Embryonic facial prominence (tissue), 1 donor: ENCODE measurements around the gene DOC2B.
"Not testable (repeated sequence)": the region's sequence is repeated elsewhere in the genome, so short reads cannot be mapped to it uniquely, and the experiment has no call there.

Experiments used
- DNase-seq: peaks from one replicate; pipeline ENCODE4 v3.0.0-alpha.2; 2016; ENCODE audit errors: extremely low spot score

The DOC2B gene

DNA sequence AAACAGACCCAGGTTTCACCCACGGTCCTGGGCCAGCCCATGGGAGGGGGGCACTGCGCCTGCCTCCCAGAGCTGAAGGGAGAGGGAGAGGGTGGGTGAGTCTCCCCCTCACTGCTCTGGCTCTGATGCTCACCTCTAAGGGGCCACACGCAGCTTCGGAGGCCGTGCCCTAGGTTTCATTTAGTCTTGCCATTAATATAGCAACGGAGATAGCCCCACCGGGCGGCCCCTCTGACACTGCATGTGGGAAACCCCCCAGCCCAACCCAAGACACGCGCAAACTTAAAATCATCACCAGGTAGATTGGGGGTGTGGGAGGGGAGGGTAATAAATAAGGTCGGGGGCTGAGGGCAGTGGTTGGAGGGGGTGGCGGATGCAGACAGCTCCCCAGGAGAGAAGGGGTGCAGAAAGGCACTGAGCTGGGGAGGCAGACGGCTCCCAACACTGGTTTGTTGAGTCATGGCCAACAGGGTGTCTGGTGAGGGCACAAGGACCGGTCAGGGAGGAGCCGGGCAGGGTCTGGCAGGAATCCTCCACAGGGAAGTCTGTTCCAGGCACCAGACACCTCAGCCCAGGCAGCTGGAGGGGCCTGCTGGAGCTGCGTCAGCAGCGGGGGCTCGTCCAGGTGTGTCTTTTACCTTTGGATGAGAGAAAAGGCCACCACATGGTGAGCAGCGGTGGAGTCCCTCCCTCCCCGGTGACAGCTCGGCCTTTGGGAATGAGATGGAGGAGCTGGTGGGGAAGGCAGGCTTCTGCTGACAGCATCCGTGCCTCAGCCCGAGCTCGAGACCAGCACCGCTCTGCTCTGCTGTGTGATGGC is 32.0 kb upstream of the DOC2B start:
- DNase-seq: no peak

- no peak for DNase-seq
These were observed 29.0 kb upstream of the DOC2B start for GRCh38 chr17:210402-210801.

- no peak for DNase-seq
These were observed 27.0 kb upstream of the DOC2B start for GRCh38 chr17:208429-208828.

GRCh38 chr17:207775-208174 is 26.3 kb upstream of the DOC2B start:
- no peak for DNase-seq

- no peak for DNase-seq
These were observed 25.6 kb upstream of the DOC2B start for GRCh38 chr17:206941-207560.

GRCh38 chr17:206484-206883 is 25.0 kb upstream of the DOC2B start:
- DNase-seq: not testable (repeated sequence)

DNA sequence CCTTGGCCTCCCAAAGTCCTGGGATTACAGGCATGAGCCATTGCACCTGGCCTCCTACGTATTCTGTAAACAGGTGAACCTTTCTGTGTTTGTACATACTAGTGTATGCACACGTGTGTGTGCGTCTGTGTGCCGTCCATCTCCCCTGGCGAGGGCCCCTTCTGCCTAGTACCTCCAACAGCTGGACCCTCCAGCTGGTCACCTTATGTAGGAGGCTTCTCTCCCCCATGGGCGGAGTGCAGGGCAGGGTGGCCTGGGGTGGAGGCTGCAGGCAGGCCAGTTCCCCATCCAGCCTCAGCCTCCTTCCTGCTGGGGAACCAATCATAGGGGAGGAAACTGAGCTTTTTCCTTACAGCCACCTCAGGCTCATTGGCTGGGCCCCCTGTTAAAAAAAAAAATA is 24.4 kb upstream of the DOC2B start:
- no peak for DNase-seq

DNA sequence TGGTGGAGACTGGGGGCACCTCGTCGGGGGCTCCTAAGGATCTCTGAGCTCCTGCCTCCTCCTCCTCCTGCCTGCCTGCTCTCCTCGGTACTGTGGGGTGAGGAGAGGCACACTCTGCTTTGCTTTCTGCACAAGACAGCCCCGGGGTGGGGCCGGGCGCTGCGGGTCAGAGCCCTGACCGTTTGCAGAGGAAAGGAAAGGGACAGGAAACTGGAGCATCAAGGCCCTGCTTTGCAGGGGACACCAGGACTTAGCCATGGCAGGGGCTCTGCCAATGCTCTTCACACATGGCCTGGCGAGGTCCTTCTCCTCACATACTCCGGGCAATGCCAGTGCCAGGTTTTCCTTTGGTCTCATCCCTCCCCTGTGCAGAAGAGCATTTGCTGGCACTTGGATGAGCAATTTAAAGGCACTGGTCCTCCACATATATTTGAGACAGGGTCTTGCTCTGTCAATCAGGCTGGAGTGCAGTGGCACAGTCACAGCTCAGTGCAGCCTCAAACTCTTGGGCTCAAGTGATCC is 23.8 kb upstream of the DOC2B start:
- DNase-seq: no peak

GRCh38 chr17:204427-205147 is 23.1 kb upstream of the DOC2B start:
- no peak for DNase-seq

GRCh38 chr17:202501-202951 is 21.1 kb upstream of the DOC2B start:
- DNase-seq: no peak

GRCh38 chr17:201736-202135 is 20.3 kb upstream of the DOC2B start:
- DNase-seq: not testable (repeated sequence)

DNA sequence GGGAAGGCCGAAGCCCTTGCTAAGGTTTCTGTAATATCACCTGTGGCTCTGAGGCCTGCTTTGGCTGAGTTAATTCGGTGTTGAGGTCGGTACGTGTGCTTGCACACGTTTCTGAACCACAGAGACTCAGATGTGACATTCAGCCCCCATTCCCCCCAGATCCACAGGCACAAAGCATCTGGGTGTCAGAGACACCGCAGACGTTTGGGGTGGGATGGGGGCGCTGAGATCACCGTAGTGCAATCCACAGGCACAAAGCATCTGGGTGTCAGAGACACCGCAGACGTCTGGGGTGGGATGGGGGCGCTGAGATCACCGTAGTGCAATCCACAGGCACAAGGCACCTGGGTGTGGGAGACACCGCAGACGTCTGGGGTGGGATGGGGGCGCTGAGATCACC is 19.8 kb upstream of the DOC2B start:
- DNase-seq: not testable (repeated sequence)

GRCh38 chr17:200586-200985 is 19.1 kb upstream of the DOC2B start:
- no peak for DNase-seq

- no peak for DNase-seq
These were observed 18.5 kb upstream of the DOC2B start for GRCh38 chr17:199806-200545.

DNA sequence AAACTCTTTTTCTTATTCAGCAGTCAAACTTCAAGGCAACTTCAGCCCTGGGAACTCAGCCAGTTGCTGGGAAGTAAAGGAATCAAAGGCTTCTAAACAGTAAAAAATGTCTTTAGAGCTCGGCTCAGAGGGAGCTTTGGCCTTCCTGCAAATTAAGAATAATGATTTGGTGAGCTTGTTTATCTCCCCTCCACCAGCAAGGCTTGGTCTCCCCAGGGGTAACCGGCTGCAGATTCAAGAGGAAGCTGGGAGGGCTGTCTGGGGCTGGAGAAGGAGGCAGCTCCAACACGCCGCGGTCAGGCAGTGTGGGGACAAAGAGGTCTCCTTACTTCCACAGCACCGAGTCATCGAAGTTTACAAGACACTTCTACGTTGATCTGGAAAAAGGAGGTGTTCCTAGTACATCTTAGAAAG is 17.7 kb upstream of the DOC2B start:
- peak; percentile 37 for DNase-seq

- not testable (repeated sequence) for DNase-seq
These were observed 16.8 kb upstream of the DOC2B start for GRCh38 chr17:198225-198624.

- no peak for DNase-seq
These were observed 15.9 kb upstream of the DOC2B start for GRCh38 chr17:197352-197751.

DNA sequence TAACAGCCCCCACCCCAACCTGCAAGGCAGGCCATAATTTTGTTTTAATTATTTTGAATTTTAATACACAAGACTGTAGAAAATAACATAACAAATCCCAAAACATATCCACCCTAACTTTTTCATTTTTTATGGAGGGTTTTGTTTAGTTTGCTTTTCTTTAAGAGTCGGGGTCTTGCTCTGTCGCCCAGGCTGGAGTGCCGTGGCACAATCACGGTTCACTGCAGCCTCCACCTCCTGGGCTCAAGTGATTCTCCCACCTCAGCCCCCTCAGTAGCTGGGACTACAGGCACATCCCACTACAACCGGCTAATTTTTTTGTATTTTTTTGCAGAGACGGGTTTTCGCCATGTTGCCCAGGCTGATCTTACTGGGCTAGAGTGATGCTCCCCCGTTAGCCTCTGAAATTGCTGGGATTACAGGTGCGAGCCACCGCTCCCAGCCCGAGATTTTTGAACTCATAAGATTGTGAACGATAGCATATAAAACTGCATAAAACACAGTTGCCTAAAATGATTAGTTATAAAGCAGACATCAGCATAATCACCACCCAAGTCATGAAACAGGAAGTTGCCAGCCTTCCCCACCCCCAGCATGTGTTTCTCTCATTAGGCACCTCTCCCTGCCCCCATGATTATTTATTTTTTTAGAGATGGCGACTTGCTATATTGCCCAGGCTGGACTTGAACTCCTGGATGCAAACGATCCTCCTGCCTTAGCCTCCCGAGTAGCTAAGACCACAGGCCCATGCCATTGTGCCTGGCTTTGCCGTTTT is 13.6 kb upstream of the DOC2B start:
- no peak for DNase-seq

DNA sequence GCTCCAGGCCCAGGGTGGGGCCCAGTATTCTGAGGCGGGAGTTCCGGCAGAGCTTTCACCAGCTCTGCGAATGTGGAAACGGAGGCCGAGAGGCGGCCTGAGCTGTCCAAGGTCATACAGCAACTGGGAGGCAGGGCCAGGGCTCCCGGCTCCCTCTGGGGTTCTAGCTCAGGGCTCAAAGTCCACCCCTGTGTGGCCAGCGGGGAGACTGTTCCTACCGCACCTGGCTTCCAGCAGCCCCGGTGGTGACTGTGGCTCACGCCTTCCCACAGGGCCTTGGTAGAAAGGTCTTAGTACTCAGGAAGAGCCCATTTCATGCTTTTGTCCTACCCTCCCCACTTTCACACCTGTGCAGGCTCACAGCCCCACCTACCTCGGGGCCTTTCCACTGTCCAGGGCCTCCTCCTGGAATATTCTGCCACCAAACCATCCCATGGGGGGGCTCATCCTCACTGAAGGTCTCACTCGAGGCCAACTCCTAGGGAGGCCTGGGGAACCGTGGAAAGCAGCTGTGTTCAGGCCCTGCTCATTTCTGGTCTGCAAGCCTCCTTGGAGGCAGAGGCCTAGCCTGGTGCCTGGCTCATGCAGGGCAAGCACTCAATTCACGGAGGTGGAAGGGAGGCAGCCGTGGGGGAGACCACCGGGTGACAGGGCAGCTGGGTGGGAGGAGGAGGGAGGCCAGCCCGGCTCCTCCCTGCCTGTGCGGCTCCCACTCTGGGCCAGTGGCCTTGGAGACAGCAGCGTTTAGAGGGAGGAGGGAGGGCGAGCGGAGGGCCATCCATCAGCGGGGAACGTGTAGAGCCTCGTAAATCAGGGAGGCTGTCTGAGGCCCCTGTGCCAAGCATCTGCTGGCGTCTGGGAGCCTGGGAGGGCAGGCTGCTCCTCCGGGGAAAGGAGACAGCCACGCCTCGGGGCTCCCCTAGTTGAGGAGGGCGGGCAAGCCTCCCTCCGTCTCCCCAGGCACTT is 12.7 kb upstream of the DOC2B start:
- DNase-seq: no peak

DNA sequence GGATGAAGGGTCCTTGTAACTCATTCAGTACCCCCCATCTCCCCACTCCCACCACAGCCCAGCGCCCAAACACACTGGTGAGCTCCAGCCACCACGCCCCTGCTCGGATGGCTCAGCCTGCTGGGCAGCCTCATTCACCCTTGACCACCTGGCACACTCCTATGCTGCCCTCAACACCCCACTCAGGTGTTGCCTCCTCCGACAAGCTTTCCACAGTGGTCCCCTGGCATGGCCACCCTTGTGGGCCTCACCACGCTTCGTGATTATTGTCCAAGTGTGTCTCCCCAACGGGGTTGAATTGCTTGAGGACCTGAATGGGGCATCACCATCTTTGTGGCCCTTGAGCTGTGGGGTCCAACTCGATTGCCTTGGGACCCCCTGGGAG is 12.0 kb upstream of the DOC2B start:
- no peak for DNase-seq
